Loucy (cell line): Measurements from ENCODE around the gene TMX3.

Source experiments
- H2AFZ ChIP-seq: fragments of 200-600 bp; sonication (generic); 2 replicates; pipeline ENCODE4 v1.6.0; 2016; ENCODE audit warnings: antibody characterized with exemption, mild to moderate bottlenecking, low read length, moderate library complexity
- H3F3A ChIP-seq: fragments of 200-600 bp; 2 replicates; pipeline ENCODE4 v1.6.0; 2016; ENCODE audit warnings: antibody characterized with exemption, low read depth, mild to moderate bottlenecking
- H3K27me3 ChIP-seq: fragments of 200-600 bp; sonication (generic); 2 replicates; pipeline ENCODE4 v1.6.1; 2014; ENCODE audit warnings: low read length, mild to moderate bottlenecking; ENCODE audit not compliant: insufficient read depth, poor library complexity, severe bottlenecking
- H3K36me3 ChIP-seq: fragments of 200-600 bp; sonication (generic); 2 replicates; pipeline ENCODE4 v1.6.1; 2016; ENCODE audit warnings: low read length; ENCODE audit not compliant: insufficient read depth
- H3K4me1 ChIP-seq: fragments of 200-600 bp; sonication (generic); 2 replicates; pipeline ENCODE4 v1.5.1; 2014; ENCODE audit warnings: low read length, mild to moderate bottlenecking; ENCODE audit not compliant: insufficient read depth, poor library complexity, severe bottlenecking
- H3K4me2 ChIP-seq: fragments of 200-600 bp; sonication (generic); 2 replicates; pipeline ENCODE4 v1.6.0; 2014; ENCODE audit warnings: antibody characterized with exemption, low read length, low read depth, mild to moderate bottlenecking; ENCODE audit not compliant: poor library complexity, severe bottlenecking
- H3K4me3 ChIP-seq: fragments of 200-600 bp; sonication (generic); 2 replicates; pipeline ENCODE4 v1.5.1; 2014; ENCODE audit warnings: low read length, mild to moderate bottlenecking, mixed read lengths; ENCODE audit not compliant: poor library complexity, severe bottlenecking
- H3K79me2 ChIP-seq: fragments of 200-600 bp; sonication (generic); 2 replicates; pipeline ENCODE4 v1.6.1; 2014; ENCODE audit warnings: low read length; ENCODE audit not compliant: insufficient read depth
- H3K9ac ChIP-seq: fragments of 200-600 bp; sonication (generic); 2 replicates; pipeline ENCODE4 v1.6.0; 2014; ENCODE audit warnings: mild to moderate bottlenecking, low read depth, low read length, moderate library complexity; ENCODE audit not compliant: poor library complexity, severe bottlenecking
- H3K9me2 ChIP-seq: fragments of 200-600 bp; sonication (generic); replicated peaks from 2 replicates; pipeline ENCODE4 v1.6.1; 2016; ENCODE audit warnings: low read depth, low read length, mixed read lengths
- H3K9me3 ChIP-seq: fragments of 200-600 bp; sonication (generic); 2 replicates; pipeline ENCODE4 v1.6.1; 2014; ENCODE audit warnings: mild to moderate bottlenecking, antibody characterized with exemption, low read length, low read depth; ENCODE audit not compliant: insufficient read depth
- H4K20me1 ChIP-seq: fragments of 200-600 bp; sonication (generic); 2 replicates; pipeline ENCODE4 v1.6.0; 2014; ENCODE audit warnings: antibody characterized with exemption, low read length, mild to moderate bottlenecking; ENCODE audit not compliant: insufficient read depth, poor library complexity, severe bottlenecking
- EZH2phosphoT487 ChIP-seq: fragments of 200-600 bp; IDR thresholded peaks from 2 replicates; pipeline ENCODE4 v1.6.1; 2018; ENCODE audit warnings: antibody characterized with exemption, mild to moderate bottlenecking, moderate library complexity, borderline replicate concordance
- TF ChIP-seq, protein P1 (sequence below): fragments of 200-600 bp; sonication (generic); conservative IDR thresholded peaks from 2 replicates; pipeline ENCODE4 v1.5.1; 2014; ENCODE audit warnings: mild to moderate bottlenecking, antibody characterized with exemption, low read length

TMX3 gene

DNA sequence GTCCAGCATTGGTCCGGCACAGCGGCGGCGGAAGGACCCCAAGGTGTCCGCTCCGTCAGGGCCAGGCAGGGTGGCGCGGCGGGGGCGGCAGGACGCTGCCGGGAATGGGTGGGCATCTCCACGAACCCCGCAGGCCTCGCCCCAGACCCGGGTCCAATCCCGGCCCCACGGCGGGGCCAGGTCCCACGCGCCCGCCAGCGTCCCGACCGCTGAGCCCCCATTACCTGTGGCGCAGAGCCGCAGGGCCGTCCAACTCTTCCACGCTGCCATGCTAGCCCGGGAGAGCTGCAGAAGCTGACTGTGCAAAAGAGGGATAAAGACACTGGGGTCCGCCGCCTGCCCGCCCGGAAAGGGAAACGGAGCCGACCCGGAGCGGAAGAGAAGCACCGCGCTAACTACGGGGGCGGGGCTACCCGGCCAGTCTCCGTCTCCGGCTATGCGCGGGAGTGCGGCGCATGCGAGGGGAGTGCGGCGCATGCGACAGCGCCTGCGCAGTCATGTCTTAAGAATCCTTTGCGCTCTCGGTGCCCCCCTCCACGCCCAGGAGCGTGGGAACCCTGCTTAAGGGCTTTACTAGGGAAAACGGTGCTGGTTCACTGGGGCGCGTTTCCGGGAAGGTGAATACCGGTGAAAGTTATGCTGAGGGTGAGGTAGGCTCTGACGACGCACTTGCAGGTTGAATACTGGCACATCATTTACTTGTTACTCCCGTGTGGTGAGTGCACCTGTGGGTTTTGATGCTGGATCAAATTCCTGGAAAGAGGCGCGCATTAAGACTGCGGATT, at the start of gene TMX3:
TMX3 (minus strand) TSS at position 397 of the 785 bp plus-strand sequence; CDS start at position 270, 127 bp downstream.
- peak within 1 kb of the TSS; percentile 86 for H3K4me2 ChIP-seq
- peak within 1 kb of the TSS; percentile 100 for H2AFZ ChIP-seq
- TF ChIP-seq EZH2phosphoT487, result no peak
- TF ChIP-seq, protein P1, sequence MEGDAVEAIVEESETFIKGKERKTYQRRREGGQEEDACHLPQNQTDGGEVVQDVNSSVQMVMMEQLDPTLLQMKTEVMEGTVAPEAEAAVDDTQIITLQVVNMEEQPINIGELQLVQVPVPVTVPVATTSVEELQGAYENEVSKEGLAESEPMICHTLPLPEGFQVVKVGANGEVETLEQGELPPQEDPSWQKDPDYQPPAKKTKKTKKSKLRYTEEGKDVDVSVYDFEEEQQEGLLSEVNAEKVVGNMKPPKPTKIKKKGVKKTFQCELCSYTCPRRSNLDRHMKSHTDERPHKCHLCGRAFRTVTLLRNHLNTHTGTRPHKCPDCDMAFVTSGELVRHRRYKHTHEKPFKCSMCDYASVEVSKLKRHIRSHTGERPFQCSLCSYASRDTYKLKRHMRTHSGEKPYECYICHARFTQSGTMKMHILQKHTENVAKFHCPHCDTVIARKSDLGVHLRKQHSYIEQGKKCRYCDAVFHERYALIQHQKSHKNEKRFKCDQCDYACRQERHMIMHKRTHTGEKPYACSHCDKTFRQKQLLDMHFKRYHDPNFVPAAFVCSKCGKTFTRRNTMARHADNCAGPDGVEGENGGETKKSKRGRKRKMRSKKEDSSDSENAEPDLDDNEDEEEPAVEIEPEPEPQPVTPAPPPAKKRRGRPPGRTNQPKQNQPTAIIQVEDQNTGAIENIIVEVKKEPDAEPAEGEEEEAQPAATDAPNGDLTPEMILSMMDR, result no peak
- peaks cover 42% of the 10 kb centered on the region for H4K20me1 ChIP-seq
- H3K9me2 ChIP-seq, result no peaks in the 10 kb centered on the region
- H3K36me3 ChIP-seq, result peaks cover 22% of the 10 kb centered on the region; the same call in 1 of the 2 replicates
- no peaks in the 10 kb centered on the region for H3K9me3 ChIP-seq
- no peaks in the 10 kb centered on the region for H3F3A ChIP-seq
- H3K79me2 ChIP-seq, result peaks cover 59% of the 10 kb centered on the region
- peaks cover 45% of the 10 kb centered on the region for H3K4me1 ChIP-seq
- H3K9ac ChIP-seq, result peak within 1 kb of the TSS; percentile 91
- H3K27me3 ChIP-seq, result no peaks in the 10 kb centered on the region
- H3K4me3 ChIP-seq, result peak within 1 kb of the TSS; percentile 92

DNA sequence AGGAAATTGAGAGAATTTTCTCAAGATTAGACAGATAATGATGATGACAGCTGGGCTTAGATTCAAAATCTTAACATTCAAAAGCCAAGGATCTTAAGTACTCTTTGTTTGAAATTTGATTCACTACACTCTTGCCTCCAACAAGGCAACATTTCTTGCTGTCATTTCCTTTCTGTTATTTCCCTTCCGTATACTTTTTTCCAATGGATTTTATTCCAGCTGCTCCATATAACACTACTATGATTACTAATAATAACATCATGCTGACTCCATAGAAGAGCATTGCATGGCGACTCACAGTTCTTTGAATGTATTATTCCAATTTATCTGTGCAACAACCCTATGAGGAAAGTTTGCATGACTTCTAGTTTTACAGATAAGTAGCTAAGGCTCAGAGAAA, 49.1 kb upstream of the TMX3 start:
- Histone ChIP-seq H4K20me1 (no peaks in the 10 kb centered on the region), H3K27me3 (no peaks in the 10 kb centered on the region), H2AFZ (no peak overlapping the region), H3K4me1 (no peaks in the 10 kb centered on the region), H3K4me2 (no peak overlapping the region), H3K79me2 (no peaks in the 10 kb centered on the region), H3K9me2 (no peaks in the 10 kb centered on the region), H3K36me3 (no peaks in the 10 kb centered on the region), H3K4me3 (no peak overlapping the region), H3K9me3 (no peaks in the 10 kb centered on the region), H3F3A (no peaks in the 10 kb centered on the region), H3K9ac (no peak overlapping the region)
- no peak for TF ChIP-seq EZH2phosphoT487
- TF ChIP-seq, protein P1, result no peak

- Histone ChIP-seq H3K4me2 (no peak overlapping the region), H3K9ac (no peak overlapping the region), H3K79me2 (no peaks in the 10 kb centered on the region)
These were observed 48.2 kb upstream of the TMX3 start for GRCh38 chr18:68763083-68763482.

More at GRCh38 chr18:68763083-68763482, 48.2 kb upstream of the TMX3 start:
- no peak overlapping the region for H2AFZ ChIP-seq
- H3K9me3 ChIP-seq, result no peaks in the 10 kb centered on the region
- H3K27me3 ChIP-seq, result no peaks in the 10 kb centered on the region
- no peak overlapping the region for H3K4me3 ChIP-seq
- TF ChIP-seq, protein P1, result no peak
- TF ChIP-seq EZH2phosphoT487, result no peak
- no peaks in the 10 kb centered on the region for H3K36me3 ChIP-seq
- no peaks in the 10 kb centered on the region for H3K4me1 ChIP-seq
- no peaks in the 10 kb centered on the region for H4K20me1 ChIP-seq
- no peaks in the 10 kb centered on the region for H3F3A ChIP-seq
- H3K9me2 ChIP-seq, result no peaks in the 10 kb centered on the region
